Stomach (tissue), 4 donors: ENCODE data around the gene SEPTIN12.

Experiments used
- CTCF ChIP-seq, 7 experiments: fragments of 450-650 bp in 4 of 7; fragments of 200-600 bp in 3 of 7; sonication (generic) in 3 of 7; IDR thresholded peaks; one replicate each; pipeline ENCODE4 v1.5.1; 2016 to 2019; ENCODE audit warnings: antibody characterized with exemption in 7 of 7, control low read depth in 2 of 7, mild to moderate bottlenecking in 1 of 7
- EP300 ChIP-seq: sonication (generic); formaldehyde crosslinking; IDR thresholded peaks from one replicate; pipeline ENCODE4 v1.6.1; 2017; ENCODE audit warnings: antibody characterized with exemption
- POLR2A ChIP-seq, 4 donors: fragments of 450-650 bp; IDR thresholded peaks; one replicate each; pipeline ENCODE4 v1.6.1; 2016; ENCODE audit warnings: antibody characterized with exemption in 4 of 4, control low read depth in 2 of 4, mild to moderate bottlenecking in 1 of 4, moderate library complexity in 1 of 4
- POLR2AphosphoS5 ChIP-seq, 3 donors: sonication (generic); formaldehyde crosslinking; IDR thresholded peaks; one replicate each; pipeline ENCODE4 v1.6.1; 2016; ENCODE audit warnings: antibody characterized with exemption in 3 of 3

GRCh38 chr16:4802659-4803287 is 14.6 kb upstream of the SEPTIN12 start:
- TF ChIP-seq EP300 (no peak), CTCF (IDR thresholded peaks at IDR 0.05) (peak in 4 of 7 experiments; percentile 14 to 64 (median 30)), POLR2A (IDR thresholded peaks at IDR 0.05) (no peak), POLR2AphosphoS5 (IDR thresholded peaks at IDR 0.05) (peak in 2 of 3 donors; percentile 65 to 68)
